Endodermal cell (in vitro differentiated cells): ENCODE results near the gene SPATA4. TPM values are rescaled to one million over a fixed set of nuclear protein-coding genes. Genes with fewer than 3 reads are reported as not detected.

Source experiments
- DNase-seq: peaks from one replicate; pipeline ENCODE4 v3.0.0-alpha.2; 2017
- H3K27ac ChIP-seq: 2 replicates; pipeline ENCODE4 v1.5.1; 2013; ENCODE audit warnings: mild to moderate bottlenecking, low read depth, low read length, moderate library complexity
- H3K27me3 ChIP-seq: 2 replicates; pipeline ENCODE4 v1.6.1; 2013; ENCODE audit warnings: mild to moderate bottlenecking, low read length, moderate library complexity; ENCODE audit not compliant: insufficient read depth, control insufficient read depth, poor library complexity, severe bottlenecking
- H3K36me3 ChIP-seq: 2 replicates; pipeline ENCODE4 v1.7.0; 2013; ENCODE audit warnings: mild to moderate bottlenecking, low read length, moderate library complexity; ENCODE audit not compliant: control insufficient read depth, insufficient read depth
- H3K4me1 ChIP-seq: one replicate; pipeline ENCODE4 v1.7.0; 2013; ENCODE audit warnings: low read length; ENCODE audit not compliant: control insufficient read depth, insufficient read depth
- H3K4me3 ChIP-seq: 2 replicates; pipeline ENCODE4 v1.5.1; 2013; ENCODE audit warnings: mild to moderate bottlenecking, low read length, moderate library complexity
- H3K9ac ChIP-seq: 2 replicates; pipeline ENCODE4 v1.6.1; 2013; ENCODE audit warnings: mild to moderate bottlenecking, low read length, moderate library complexity; ENCODE audit not compliant: poor library complexity, severe bottlenecking; ENCODE audit errors: extremely low read depth
- H3K9me3 ChIP-seq: 2 replicates; pipeline ENCODE4 v1.6.1; 2013; ENCODE audit warnings: mild to moderate bottlenecking, low read length, moderate library complexity; ENCODE audit not compliant: control insufficient read depth
- H3K27ac Mint-ChIP-seq: 2 replicates; pipeline ENCODE4 v1.8.0; 2020; ENCODE audit warnings: mixed read lengths
- H3K27me3 Mint-ChIP-seq: 2 replicates; pipeline ENCODE4 v1.8.0; 2021; ENCODE audit warnings: mild to moderate bottlenecking, mixed read lengths; ENCODE audit not compliant: insufficient read depth
- H3K36me3 Mint-ChIP-seq: 2 replicates; pipeline ENCODE4 v1.8.0; 2020; ENCODE audit warnings: low read depth, mixed read lengths
- H3K4me1 Mint-ChIP-seq: 2 replicates; pipeline ENCODE4 v1.8.0; 2020; ENCODE audit warnings: mixed read lengths
- H3K4me3 Mint-ChIP-seq: 2 replicates; pipeline ENCODE4 v1.8.0; 2020; ENCODE audit warnings: mild to moderate bottlenecking, moderate library complexity, mixed read lengths
- H3K9me3 Mint-ChIP-seq: 2 replicates; pipeline ENCODE4 v1.8.0; 2020; ENCODE audit warnings: mild to moderate bottlenecking, mixed read lengths
- WGBS, 2 experiments: methylation state at CpG; one replicate each; pipeline versions ENCODE4 v1.1.5 to v1.1.7; 2013; ENCODE audit warnings: missing lambda C conversion rate in 2 of 2, mixed read lengths in 1 of 2; ENCODE audit not compliant: insufficient coverage in 1 of 2, insufficient read length in 1 of 2; 5-methylcytosine and 5-hydroxymethylcytosine counted together
- total RNA-seq, 2 donors: library from RNA; stranded (reverse); fragmentation: NEBNext Ultra II Directional in 1 of 2; extraction: Animal tissue kit (Norgen Biotek cat#: 25700) in 1 of 2; gene quantifications; 2 replicates in 1 of 2; 3 replicates in 1 of 2; pipeline ENCODE4 v1.2.1, GENCODE V29; 2021
- TF ChIP-seq, protein P1 (sequence below): fragments of 200-600 bp; sonication (generic); conservative IDR thresholded peaks from 2 replicates; pipeline ENCODE4 v1.5.0; 2021; ENCODE audit warnings: antibody characterized with exemption, mild to moderate bottlenecking

The SPATA4 gene
- total RNA-seq, 2 donors from 2014 or later: not detected

DNA sequence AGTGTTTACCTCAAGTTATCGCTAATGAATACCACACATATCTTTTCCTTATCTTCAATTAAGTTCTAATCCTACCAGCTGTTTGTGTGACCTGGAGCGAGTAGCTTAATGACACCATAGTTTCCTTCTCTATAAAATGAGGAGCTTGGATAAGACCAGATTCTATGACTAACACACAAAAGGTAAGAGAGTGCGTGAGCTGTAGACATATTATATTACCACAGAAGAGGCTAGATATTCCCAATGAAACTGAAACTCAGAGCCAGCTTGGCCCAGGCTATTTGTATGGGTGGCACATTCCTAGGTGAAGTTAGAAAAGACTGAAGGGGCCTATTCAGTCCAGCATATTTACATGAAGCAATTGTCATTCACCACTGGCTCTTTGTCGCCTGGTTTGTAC lies 43.4 kb upstream of the SPATA4 start:
- no peak overlapping the region for H3K27ac Mint-ChIP-seq
- no peaks in the 10 kb centered on the region for H3K9me3 ChIP-seq
- H3K27me3 Mint-ChIP-seq: no peaks in the 10 kb centered on the region
- H3K4me1 ChIP-seq: no peaks in the 10 kb centered on the region
- H3K4me1 Mint-ChIP-seq: peaks cover 13% of the 10 kb centered on the region
- H3K27ac ChIP-seq: peak overlapping the region; percentile 6
- H3K4me3 Mint-ChIP-seq: no peak overlapping the region
- no peaks in the 10 kb centered on the region for H3K27me3 ChIP-seq
- peaks cover 7% of the 10 kb centered on the region for H3K36me3 ChIP-seq
- no peak overlapping the region for H3K9ac ChIP-seq
- peaks cover 19% of the 10 kb centered on the region for H3K36me3 Mint-ChIP-seq
- DNase-seq: no peak
- peak overlapping the region; percentile 36 for H3K4me3 ChIP-seq
- no peaks in the 10 kb centered on the region for H3K9me3 Mint-ChIP-seq
- TF ChIP-seq, protein P1, sequence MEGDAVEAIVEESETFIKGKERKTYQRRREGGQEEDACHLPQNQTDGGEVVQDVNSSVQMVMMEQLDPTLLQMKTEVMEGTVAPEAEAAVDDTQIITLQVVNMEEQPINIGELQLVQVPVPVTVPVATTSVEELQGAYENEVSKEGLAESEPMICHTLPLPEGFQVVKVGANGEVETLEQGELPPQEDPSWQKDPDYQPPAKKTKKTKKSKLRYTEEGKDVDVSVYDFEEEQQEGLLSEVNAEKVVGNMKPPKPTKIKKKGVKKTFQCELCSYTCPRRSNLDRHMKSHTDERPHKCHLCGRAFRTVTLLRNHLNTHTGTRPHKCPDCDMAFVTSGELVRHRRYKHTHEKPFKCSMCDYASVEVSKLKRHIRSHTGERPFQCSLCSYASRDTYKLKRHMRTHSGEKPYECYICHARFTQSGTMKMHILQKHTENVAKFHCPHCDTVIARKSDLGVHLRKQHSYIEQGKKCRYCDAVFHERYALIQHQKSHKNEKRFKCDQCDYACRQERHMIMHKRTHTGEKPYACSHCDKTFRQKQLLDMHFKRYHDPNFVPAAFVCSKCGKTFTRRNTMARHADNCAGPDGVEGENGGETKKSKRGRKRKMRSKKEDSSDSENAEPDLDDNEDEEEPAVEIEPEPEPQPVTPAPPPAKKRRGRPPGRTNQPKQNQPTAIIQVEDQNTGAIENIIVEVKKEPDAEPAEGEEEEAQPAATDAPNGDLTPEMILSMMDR: no peak
- WGBS, 2 experiments: 42 to 59% methylated on average over 2 to 4 of the region's 4 CpGs

DNA sequence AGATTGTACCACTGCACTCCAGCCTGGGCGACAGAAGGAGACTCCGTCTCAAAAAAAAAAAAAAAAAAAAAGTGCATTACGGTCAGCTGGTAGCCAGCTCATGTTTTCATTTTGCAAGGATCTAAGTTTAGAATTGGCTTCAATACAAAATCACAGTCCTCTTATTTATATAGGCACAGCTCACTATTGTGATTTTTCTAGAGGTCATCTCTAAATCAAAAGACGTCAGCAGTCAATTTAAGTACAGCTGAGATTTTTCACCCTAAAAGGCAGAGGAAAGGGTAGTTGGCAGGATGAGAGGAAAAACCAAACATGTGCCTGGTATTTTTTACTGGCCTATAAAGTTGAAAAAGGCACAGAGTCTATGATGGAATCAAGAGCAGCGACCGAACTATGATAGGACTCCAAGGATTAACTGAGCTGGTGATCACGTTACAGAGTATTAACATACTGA lies 42.8 kb upstream of the SPATA4 start:
- Histone ChIP-seq H3K4me3 (no peak overlapping the region), H3K9me3 (no peaks in the 10 kb centered on the region), H3K36me3 (peaks cover 7% of the 10 kb centered on the region), H3K4me1 (no peaks in the 10 kb centered on the region), H3K9ac (no peak overlapping the region), H3K27ac (no peak overlapping the region), H3K27me3 (no peaks in the 10 kb centered on the region)
- Mint-ChIP-seq H3K4me3 (no peak overlapping the region), H3K4me1 (peaks cover 17% of the 10 kb centered on the region), H3K27ac (no peak overlapping the region), H3K27me3 (no peaks in the 10 kb centered on the region), H3K36me3 (peaks cover 19% of the 10 kb centered on the region), H3K9me3 (no peaks in the 10 kb centered on the region)
- DNase-seq: no peak
- WGBS, 2 experiments: 89 to 93% methylated on average over 4 to 7 of the region's 7 CpGs
- TF ChIP-seq, protein P1: no peak

GRCh38 chr4:176236946-176237345 lies 41.6 kb upstream of the SPATA4 start:
- Histone ChIP-seq H3K9ac (no peak overlapping the region), H3K4me3 (no peak overlapping the region), H3K27me3 (no peaks in the 10 kb centered on the region), H3K4me1 (no peaks in the 10 kb centered on the region), H3K36me3 (peaks cover 7% of the 10 kb centered on the region), H3K9me3 (no peaks in the 10 kb centered on the region), H3K27ac (no peak overlapping the region)
- Mint-ChIP-seq H3K36me3 (peaks cover 18% of the 10 kb centered on the region), H3K9me3 (no peaks in the 10 kb centered on the region), H3K27me3 (no peaks in the 10 kb centered on the region), H3K27ac (no peak overlapping the region), H3K4me3 (no peak overlapping the region), H3K4me1 (peaks cover 17% of the 10 kb centered on the region)
- WGBS, 2 experiments: 94 to 95% methylated on average over 5 of the region's 5 CpGs
- TF ChIP-seq, protein P1: no peak
- no peak for DNase-seq
